Astrocyte of the cerebellum (primary cell): Measurements from ENCODE around the gene ANKFY1.
"Not testable (repeated sequence)": the region's sequence is repeated elsewhere in the genome, so short reads cannot be mapped to it uniquely, and the experiment has no call there.

ENCODE experiments used
- DNase-seq: peaks from one replicate; pipeline ENCODE4 v3.0.0-alpha.2; 2011; ENCODE audit warnings: low read depth
- H3K4me3 ChIP-seq: 2 replicates; pipeline ENCODE4 v1.5.1; 2011; ENCODE audit warnings: mild to moderate bottlenecking, low read depth, low read length, moderate library complexity
- CTCF ChIP-seq: IDR thresholded peaks from 2 replicates; pipeline ENCODE4 v1.5.1; 2012; ENCODE audit warnings: low read length, low read depth, moderate library complexity, mild to moderate bottlenecking; ENCODE audit errors: missing control alignments
- in situ Hi-C: cut with HindIII; loops from 2 replicates; pipeline ENCODE4 v1.10.0; 2017; ENCODE audit warnings: low sequenced_read_pairs

The ANKFY1 gene

GRCh38 chr17:4261452-4261851 is 2.3 kb downstream of the ANKFY1 start:
- no peak for DNase-seq
- H3K4me3 ChIP-seq: no peak overlapping the region
- no peak for TF ChIP-seq CTCF
- in situ Hi-C loops: loop anchor here (5.0 kb wide), 2 partner anchors 39 to 161 kb away; no protein-coding TSS in a partner anchor

GRCh38 chr17:4258867-4259266 is 4.9 kb downstream of the ANKFY1 start:
- TF ChIP-seq CTCF: no peak
- in situ Hi-C loops: no loop called here
- no peak overlapping the region for H3K4me3 ChIP-seq
- no peak for DNase-seq

- H3K4me3 ChIP-seq: no peak overlapping the region
- TF ChIP-seq CTCF: no peak
- DNase-seq: no peak
- in situ Hi-C loops: no loop called here
Measured at GRCh38 chr17:4256952-4257351, 6.8 kb downstream of the ANKFY1 start.

DNA sequence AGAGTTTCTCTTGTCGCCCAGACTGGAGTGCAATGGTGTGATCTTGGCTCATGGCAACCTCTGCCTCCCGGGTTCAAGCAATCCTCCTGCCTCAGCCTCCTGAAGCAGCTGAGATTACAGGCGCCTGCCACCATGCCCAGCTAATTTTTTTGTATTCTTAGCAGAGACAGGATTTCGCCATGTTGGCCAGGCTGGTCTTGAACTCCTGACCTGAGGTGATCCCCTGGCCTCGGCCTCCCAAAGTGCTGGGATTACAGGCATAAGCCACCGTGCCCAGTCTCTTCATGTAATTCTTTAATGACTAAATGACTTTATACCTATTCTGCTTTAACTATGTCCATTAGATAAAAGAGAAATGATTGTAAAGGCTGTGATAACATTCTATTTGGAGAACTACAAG is 8.5 kb downstream of the ANKFY1 start:
- in situ Hi-C loops, DNase-seq, H3K4me3 ChIP-seq: not testable (repeated sequence)

GRCh38 chr17:4250887-4251286 is 12.9 kb downstream of the ANKFY1 start:
- DNase-seq: no peak
- H3K4me3 ChIP-seq: no peak overlapping the region
- no peak for TF ChIP-seq CTCF
- in situ Hi-C loops: no loop called here

DNA sequence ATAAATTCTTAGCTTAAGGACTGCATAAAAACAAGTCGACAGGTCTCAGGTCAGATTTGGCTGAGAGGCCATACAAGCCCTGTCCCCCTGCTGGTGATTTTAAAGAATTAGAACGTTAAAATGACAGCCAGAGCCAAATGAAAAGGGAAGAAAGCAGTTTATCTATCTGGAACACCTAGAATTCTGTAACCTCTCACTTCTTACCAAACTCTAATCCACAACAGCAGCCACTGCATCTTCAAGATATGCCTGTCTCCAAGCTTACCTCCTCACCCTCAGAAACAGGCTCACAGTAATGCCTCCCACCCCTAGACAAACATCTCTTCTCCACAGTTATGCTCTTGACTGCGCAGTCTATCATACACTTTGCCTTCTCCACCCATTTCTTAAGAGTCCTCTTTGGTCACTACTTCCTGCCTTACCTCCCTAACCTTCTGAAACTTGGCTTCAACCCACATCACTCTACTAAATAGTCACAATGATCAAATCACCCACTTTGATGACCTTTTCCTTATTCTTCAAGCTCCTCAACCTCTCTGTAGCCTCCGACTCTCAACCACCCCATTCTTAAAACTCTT is 14.2 kb downstream of the ANKFY1 start:
- in situ Hi-C loops: no loop called here
- peak; percentile 27 for DNase-seq
- TF ChIP-seq CTCF: peak; percentile 62
- H3K4me3 ChIP-seq: no peak overlapping the region

GRCh38 chr17:4248504-4249277 is 15.1 kb downstream of the ANKFY1 start:
- DNase-seq: no peak
- no peak overlapping the region for H3K4me3 ChIP-seq
- in situ Hi-C loops: no loop called here
- no peak for TF ChIP-seq CTCF
